ENCODE measurements around the gene DNAH2.

The DNAH2 gene

DNA sequence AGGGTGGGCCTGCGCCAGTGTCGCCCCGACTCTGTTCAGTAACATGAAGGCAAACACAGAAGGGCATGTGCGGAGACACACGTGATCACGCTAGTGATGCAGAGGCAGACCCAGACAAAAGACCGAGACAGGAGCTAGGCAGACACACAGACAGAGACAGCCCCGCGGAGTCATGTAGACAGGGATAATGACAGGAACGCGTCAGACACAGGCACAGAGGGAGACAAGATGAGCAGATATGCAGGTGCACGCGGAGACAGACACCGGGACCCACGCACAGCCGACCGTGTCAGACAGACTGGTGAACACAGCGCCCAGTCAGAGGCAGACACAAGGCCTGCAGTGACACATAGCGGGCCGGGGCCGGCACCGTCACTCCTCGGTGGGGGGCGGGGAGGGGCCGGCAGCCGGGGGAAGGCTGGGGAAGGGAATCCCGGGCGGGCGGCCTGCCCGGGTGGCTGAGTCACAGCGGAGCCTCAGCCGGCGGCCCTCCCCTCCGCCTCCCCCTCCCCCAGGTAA is 123.9 kb downstream of the DNAH2 start:
- no peak for DNase-seq

DNA sequence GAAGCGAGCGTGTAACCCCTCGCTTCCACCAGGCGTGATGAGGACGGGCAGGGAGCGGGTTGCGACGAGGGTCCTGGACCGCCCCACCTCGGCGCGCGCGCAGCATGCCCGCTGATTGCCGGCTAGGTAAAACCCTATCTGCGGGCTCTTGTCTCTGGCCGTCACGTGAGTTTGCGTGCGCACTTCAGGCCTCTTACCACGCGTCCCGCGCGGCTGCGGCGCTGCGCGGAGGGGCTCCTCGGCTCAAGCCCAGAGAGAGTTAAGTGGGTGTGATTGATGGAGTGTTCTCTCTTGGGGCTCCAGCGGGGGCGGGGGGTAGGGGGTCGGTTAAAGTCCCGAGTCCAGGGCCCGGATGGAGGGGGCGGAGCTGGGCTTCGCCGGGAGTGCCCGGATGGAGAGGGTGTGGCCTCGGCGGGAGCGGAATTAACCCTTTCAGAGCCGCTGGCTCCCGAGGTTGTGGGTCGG is 124.4 kb downstream of the DNAH2 start:
- DNase-seq: peak; percentile 64

DNA sequence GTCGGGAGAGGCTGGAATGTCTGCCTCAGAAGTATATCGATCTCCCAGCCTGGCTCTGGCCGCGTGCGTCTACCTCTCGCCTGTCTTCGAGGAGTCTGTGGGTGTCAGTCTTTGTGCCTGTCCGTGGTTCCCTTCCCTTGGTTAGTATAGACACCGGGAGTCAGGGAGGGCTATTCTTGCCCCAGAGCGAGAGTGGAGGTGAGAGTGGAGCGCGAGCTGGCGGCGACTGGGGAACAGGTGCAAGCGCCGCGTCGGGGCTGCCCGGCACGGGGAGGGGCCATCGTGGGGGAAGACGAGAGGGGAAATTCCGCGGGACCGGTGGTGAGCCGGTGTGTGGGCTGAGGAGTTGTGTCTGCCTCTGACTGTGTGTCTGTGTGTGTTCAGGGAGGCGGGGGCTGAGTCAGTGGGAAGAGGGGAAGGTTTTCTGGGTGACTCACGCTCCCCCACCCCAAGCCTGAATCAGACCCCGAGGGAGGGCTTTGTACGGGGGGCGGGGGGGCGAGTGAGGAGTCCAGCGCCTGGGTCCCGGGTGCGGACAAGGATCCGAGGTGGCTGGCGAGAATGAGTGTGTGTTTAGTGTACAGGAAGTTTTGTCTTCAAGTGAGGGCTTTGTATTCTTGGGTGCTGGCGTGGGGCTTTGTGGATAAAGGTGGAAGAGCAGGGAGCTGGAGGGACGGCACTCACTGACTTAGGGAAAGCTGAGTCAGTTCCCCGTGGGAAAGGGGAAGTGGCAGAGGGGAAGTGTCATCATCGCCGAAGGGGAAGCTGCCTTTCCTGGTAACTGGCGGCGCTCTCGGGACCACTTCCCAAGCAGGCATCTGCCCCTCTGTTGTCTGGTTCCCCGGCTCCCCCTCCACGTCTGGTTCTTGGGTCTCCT is 125.1 kb downstream of the DNAH2 start:
- DNase-seq: peak; percentile 15

DNA sequence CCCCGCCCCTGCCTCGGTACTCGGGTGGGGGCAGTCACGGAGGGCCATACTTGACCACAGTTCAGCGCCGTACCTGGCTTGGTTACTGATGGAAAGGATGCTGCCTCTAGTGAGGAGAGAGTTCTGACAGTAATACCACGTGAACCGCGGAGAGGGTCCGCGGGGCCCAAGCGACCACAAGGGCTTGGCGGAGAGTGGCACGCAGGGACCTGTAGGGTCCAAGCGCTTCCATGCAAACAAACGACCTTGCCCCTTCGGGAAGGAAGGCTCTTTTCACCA is 125.7 kb downstream of the DNAH2 start:
- DNase-seq: no peak

DNA sequence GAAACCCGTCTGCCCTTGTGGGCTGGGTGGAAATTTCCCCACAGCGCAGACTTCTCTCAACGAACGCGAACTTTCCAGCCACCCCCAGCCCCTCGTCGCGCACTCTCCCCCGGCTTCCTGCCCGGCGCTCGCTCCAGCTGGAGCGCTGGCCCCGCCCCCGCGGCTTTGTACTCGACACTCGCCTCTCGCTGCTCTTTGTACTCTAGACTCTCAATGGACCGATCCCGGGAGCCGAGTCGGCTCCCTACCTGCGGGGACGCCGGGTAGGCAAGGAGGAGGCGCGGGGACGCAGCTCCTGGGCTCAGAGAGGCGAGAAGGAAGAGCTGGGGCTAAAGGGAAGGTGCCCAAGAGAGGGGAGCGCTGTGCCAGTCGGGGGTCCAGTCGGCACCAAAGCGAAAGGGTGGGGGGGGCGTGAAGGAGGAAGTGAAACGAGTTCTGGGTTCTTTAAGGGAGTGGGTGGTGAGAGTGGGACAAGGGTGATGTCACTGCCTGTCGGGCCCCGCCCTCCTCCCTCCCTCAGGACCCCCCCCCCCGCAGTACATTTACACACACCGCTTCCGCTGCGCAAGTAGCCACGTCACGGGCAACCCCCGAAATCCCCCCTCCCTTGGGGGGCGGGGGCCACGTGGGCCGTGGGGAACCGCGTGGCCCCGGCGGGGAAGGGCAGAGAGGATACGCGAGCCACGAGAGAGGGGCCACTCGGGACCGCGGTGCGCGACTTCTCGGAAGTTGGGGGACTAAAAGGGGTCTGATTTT is 126.2 kb downstream of the DNAH2 start:
- DNase-seq: peak; percentile 55

DNA sequence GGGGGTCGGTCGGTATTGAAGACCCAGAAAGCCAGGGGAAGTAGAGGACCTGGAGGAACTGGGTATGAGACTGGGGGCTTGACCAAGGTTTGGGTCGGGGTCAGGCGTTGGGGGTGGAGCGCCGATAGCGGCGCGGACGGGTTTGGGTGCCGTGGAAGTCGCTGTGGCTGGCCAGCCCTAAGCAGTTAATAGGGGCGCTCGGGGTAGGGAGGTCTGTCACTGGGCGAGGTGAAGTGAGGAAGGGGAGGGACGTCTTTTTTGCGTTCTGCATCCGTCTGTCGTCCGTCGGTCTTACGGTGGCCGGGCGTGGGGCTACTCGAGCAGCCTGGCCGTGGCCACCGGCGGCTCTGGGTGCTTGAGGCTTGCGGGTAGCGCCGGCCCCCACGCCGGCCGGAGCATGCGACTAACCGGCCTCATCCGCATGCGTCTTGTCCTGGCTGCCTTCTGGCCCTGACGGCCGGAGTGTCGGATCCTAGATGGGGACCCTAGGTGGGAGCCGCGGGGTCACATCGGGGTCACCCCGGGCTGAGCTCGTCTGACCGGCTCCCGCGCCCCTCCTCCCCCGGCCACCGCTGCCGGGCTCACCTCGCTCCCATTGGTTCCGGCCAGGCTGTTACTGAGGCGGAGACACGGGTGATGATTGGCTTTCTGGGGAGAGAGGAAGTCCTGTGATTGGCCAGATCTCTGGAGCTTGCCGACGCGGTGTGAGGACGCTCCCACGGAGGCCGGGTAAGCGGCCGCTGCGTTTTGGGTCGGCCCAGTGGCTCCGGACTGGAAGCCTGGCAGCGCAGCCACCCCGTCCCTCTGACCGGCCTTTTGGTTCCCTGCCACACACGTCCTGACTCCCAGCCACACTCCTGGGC is 127.0 kb downstream of the DNAH2 start:
- peak; percentile 79 for DNase-seq

DNA sequence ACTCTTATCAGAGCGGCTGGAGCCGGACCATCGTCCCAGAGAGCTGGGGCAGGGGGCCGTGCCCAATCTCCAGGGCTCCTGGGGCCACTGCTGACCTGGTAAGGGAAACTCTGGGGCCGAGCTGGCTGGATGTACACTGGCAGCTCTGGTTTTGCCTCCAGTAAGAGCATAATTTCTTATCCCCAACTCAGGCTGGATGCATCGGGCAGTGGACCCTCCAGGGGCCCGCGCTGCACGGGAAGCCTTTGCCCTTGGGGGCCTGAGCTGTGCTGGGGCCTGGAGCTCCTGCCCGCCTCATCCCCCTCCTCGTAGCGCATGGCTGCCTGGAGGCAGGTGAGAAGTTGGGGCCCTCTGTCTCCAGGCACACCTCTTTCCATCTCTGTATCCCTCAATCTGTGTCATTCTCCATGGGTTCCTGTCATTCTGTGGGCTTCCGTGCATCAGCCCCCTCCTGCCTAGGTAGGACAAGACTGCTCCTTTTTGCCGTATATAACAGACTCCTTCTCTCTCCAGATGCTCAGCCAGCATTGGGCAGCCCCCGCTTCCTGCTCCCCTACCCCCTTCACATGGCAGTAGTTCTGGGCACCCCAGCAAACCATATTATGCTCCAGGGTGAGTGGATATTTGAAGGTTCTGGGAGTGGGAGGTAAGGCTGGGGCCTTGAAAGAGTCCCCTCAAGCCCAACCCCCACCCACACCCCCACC is 128.0 kb downstream of the DNAH2 start:
- DNase-seq: no peak

DNA sequence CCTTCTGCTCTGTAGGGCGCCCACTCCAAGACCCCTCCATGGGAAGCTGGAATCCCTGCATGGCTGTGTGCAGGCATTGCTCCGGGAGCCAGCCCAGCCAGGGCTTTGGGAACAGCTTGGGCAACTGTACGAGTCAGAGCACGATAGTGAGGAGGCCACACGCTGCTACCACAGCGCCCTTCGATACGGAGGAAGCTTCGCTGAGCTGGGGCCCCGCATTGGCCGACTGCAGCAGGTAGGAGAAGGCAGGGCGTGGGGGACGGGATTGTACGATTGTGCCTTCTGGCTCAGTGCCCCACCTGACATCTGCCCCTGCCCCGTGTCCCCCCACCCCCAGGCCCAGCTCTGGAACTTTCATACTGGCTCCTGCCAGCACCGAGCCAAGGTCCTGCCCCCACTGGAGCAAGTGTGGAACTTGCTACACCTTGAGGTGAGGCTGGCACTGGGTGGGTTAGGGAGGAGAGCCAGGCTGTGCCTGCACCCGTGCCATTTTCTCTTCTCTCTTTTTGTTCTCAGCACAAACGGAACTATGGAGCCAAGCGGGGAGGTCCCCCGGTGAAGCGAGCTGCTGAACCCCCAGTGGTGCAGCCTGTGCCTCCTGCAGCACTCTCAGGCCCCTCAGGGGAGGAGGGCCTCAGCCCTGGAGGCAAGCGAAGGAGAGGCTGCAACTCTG is 128.7 kb downstream of the DNAH2 start:
- no peak for DNase-seq

DNA sequence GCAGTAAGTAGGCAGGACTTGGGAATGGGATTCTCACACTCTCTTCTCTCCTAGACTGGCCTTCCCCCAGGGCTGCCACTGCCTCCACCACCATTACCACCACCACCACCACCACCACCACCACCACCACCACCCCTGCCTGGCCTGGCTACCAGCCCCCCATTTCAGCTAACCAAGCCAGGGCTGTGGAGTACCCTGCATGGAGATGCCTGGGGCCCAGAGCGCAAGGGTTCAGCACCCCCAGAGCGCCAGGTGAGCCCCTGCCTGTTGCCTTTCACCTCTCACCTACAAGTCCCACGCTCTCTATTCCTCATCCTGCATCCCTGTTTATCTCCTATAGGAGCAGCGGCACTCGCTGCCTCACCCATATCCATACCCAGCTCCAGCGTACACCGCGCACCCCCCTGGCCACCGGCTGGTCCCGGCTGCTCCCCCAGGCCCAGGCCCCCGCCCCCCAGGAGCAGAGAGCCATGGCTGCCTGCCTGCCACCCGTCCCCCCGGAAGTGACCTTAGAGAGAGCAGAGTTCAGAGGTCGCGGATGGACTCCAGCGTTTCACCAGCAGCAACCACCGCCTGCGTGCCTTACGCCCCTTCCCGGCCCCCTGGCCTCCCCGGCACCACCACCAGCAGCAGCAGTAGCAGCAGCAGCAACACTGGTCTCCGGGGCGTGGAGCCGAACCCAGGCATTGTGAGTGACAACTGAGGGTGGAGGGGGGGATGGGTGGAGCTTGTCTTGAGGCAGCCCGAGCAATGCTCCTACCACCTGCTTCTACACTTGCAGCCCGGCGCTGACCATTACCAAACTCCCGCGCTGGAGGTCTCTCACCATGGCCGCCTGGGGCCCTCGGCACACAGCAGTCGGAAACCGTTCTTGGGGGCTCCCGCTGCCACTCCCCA is 129.5 kb downstream of the DNAH2 start:
- no peak for DNase-seq

DNA sequence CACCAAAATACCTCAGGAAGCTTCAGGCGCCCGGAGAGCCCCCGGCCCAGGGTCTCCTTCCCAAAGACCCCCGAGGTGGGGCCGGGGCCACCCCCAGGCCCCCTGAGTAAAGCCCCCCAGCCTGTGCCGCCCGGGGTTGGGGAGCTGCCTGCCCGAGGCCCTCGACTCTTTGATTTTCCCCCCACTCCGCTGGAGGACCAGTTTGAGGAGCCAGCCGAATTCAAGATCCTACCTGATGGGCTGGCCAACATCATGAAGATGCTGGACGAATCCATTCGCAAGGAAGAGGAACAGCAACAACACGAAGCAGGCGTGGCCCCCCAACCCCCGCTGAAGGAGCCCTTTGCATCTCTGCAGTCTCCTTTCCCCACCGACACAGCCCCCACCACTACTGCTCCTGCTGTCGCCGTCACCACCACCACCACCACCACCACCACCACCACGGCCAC is 130.6 kb downstream of the DNAH2 start:
- DNase-seq: no peak

DNA sequence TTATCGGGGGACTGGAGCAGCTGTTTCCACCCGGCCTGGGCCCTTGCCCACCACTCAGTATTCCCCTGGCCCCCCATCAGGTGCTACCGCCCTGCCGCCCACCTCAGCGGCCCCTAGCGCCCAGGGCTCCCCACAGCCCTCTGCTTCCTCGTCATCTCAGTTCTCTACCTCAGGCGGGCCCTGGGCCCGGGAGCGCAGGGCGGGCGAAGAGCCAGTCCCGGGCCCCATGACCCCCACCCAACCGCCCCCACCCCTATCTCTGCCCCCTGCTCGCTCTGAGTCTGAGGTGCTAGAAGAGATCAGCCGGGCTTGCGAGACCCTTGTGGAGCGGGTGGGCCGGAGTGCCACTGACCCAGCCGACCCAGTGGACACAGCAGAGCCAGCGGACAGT is 131.2 kb downstream of the DNAH2 start:
- no peak for DNase-seq

DNA sequence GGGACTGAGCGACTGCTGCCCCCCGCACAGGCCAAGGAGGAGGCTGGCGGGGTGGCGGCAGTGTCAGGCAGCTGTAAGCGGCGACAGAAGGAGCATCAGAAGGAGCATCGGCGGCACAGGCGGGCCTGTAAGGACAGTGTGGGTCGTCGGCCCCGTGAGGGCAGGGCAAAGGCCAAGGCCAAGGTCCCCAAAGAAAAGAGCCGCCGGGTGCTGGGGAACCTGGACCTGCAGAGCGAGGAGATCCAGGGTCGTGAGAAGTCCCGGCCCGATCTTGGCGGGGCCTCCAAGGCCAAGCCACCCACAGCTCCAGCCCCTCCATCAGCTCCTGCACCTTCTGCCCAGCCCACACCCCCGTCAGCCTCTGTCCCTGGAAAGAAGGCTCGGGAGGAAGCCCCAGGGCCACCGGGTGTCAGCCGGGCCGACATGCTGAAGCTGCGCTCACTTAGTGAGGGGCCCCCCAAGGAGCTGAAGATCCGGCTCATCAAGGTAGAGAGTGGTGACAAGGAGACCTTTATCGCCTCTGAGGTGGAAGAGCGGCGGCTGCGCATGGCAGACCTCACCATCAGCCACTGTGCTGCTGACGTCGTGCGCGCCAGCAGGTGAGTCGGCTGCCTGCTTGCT is 131.7 kb downstream of the DNAH2 start:
- DNase-seq: no peak

DNA sequence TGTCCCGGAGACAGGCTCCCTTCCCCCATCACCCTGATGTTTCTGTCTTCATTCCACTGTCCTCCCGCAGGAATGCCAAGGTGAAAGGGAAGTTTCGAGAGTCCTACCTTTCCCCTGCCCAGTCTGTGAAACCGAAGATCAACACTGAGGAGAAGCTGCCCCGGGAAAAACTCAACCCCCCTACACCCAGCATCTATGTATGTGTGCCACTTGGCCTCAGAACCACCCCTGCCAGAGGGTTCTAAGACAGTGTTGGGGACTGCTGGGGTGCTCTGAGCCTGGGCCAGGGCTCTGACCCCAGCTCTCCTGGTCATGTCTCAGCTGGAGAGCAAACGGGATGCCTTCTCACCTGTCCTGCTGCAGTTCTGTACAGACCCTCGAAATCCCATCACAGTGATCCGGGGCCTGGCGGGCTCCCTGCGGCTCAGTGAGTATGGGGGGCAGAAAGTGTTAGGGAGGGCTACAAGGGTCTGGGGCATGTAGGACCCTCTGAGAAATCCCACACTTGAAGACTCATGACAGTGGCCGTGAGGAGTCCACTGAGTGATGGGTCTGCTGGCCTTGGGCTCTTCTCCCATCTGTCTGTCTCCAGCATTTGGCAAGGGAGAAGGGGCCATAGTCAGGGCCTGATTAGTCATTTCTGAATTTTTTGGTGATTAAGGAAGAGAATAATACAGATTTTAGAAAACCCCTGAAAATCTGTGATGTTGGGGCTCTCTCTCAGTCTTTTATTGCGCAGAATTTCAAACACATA is 132.4 kb downstream of the DNAH2 start:
- no peak for DNase-seq

DNA sequence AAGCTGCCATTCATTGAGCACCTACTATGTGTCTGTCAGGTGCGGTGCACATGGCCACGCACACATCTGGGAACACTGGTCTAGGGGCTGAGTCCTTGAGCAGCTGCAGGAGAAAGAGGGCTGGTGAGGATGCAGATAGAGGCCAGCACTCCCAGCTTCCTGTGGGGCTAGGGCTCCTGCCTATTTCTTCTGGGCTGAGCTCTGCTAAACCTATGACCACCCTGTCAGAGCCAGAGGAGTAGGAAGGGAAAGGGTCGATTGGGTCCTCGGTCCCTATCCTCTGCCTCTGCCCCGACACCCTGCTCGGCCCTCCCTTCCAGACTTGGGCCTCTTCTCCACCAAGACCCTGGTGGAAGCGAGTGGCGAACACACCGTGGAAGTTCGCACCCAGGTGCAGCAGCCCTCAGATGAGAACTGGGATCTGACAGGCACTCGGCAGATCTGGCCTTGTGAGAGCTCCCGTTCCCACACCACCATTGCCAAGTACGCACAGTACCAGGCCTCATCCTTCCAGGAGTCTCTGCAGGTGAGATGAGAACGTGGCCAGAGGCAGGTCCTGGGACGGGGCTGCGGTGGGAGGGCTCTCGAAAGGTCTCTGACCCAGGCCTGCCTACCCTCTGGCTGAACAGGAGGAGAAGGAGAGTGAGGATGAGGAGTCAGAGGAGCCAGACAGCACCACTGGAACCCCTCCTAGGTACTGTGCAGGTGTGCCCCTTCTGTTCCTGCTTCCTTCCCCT is 133.3 kb downstream of the DNAH2 start:
- DNase-seq: no peak

DNA sequence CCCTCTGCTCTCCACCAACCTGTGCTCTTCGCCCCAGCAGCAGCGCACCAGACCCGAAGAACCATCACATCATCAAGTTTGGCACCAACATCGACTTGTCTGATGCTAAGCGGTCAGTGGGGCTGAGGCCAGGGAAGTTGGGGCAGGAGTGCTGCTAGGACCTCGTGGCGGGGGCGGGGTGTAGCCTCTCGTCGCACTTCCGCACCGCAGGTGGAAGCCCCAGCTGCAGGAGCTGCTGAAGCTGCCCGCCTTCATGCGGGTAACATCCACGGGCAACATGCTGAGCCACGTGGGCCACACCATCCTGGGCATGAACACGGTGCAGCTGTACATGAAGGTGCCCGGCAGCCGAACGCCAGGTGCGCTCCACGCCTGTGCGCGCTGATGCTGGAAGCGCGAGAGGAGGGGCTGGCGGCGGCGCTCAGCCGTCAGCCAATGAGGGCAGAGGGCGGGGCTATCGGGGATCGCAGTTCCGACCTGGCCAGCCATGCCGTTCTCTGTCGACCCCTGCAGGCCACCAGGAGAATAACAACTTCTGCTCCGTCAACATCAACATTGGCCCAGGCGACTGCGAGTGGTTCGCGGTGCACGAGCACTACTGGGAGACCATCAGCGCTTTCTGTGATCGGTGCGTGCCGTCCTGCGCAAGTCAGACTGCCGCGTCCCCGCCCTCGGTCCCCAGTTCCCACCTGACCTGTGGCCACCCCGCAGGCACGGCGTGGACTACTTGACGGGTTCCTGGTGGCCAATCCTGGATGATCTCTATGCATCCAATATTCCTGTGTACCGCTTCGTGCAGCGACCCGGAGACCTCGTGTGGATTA is 134.1 kb downstream of the DNAH2 start:
- DNase-seq: no peak

DNA sequence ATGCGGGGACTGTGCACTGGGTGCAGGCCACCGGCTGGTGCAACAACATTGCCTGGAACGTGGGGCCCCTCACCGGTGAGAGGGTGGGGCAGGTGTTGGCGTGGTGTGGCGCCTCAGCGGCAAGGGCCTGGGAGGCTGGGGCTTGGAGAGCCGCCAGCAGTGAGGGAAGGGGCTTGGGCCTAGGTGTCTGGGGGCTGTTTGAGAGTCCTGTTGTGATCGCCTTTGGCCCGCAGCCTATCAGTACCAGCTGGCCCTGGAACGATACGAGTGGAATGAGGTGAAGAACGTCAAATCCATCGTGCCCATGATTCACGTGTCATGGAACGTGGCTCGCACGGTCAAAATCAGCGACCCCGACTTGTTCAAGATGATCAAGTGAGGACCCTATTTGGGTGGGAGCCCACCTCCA is 134.7 kb downstream of the DNAH2 start:
- no peak for DNase-seq

DNA sequence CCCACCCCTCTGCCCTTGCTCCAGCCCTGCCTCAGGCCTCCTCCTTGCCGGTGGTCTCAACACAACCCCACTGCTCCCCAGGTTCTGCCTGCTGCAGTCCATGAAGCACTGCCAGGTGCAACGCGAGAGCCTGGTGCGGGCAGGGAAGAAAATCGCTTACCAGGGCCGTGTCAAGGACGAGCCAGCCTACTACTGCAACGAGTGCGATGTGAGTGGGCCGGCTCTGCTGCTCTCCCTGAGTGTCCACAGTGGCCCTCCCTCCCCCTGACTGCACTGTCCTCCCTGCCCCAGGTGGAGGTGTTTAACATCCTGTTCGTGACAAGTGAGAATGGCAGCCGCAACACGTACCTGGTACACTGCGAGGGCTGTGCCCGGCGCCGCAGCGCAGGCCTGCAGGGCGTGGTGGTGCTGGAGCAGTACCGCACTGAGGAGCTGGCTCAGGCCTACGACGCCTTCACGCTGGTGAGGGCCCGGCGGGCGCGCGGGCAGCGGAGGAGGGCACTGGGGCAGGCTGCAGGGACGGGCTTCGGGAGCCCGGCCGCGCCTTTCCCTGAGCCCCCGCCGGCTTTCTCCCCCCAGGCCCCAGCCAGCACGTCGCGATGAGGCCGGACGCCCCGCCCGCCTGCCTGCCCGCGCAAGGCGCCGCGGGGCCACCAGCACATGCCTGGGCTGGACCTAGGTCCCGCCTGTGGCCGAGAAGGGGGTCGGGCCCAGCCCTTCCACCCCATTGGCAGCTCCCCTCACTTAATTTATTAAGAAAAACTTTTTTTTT is 135.6 kb downstream of the DNAH2 start:
- DNase-seq: no peak
